COLO829 (cell line): ENCODE data around the gene NEU1.
"Not testable (repeated sequence)": the region's sequence is repeated elsewhere in the genome, so short reads cannot be mapped to it uniquely, and the experiment has no call there.

ENCODE experiments used
- DNase-seq: peaks from one replicate; pipeline ENCODE4 v3.0.0; 2012; ENCODE audit warnings: low spot score

Gene NEU1

DNA sequence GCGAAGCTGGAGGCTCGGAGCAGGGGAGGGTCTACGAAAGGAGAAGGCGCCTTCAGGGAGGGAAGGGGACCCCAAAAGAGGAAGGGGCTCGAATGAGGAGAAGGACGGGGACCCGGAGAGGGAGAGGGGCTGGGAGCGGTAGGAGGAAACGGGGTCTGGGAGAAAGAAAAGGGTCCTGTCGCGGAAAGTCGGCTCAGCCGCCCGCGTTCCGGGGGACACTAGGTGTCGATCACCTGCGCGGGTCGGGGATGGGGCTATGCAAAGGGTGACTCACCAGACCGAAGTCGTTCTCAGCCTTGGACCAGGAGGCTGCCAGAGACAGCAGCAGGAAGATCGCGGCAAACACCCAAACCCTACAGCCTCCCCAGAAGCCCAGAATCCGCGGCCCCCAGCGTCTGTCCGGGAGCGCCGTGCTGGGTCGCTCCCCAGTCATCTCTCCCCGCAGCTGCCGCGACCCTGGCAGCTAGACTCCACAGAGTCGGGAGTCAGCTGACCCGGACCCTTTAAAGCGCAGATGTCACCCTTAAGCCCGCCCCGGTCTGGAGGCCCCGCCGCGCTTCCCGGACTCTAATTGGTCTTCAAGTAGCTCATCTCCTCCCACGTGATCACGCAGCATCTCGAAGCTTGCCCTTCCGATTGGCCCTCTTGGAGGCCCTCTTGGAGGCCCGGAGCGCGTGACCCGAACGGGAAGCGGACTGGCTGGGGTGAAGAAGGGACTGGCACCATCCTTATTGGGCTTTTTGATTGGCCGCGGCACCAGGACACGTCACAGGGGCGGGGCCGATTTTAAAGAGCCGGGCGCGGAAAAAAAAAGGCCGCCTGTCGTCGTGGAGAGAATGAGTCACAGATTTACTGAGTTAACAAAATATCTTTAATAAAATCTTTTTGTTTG lies at the start of gene NEU1:
Gene NEU1, minus strand, starts transcription at position 478 of the 892 bp plus-strand sequence. Its CDS starts 45 bp downstream, at position 433.
- DNase-seq, result peak; percentile 100

DNA sequence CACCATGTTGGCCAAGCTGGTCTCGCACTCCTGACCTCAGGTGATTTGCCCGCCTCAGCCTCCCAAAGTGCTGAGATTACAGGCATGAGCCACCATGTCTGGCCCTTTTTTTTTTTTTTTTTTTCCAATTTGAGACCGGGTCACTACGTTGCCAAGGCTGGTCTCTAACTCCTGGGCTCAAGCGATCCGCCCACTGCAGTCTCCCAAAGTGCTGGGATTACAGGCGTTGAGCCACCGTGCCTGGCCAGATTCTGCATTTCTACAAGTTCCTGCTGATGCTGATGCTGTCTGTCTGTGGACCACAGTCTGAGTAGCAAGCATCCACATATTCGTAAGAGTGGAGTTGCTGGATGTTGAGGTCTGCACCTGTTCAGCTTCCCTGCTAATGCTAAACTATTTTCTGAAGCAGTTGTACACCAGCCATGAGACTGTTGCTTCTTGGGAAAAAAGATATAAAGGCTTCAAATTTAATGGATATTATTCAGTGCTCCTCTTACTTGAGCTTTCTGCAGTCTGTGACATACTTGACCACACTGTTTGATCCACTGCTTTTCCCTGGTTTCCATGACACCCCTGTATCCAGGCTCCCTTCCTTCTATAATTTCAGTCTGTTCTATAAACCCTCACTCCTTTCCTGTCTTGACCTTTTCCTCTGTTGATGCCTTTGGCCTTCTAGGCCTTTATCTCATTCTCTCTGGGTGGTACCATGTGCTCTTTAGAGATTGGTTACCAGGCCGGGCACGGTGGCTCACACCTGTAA lies 49.4 kb upstream of the NEU1 start:
- no peak for DNase-seq

DNA sequence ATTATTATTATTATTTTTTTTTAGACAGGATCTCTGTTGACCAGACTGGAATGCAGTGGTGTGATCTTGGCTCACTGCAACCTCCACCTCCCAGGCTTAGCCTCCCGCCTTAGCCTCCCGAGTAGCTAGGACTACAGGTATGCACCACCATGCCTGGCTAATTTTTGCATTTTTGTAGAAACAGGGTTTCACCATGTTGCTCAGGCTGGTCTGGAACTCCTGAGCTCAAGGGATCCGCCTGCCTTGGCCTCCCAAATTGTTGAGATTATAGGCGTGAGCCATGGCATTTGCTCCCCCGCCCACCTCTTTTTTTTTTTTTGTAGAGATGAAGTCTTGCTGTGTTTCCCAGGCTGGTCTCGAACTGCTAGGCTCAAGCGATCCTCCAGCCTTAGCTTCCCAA lies 46.7 kb upstream of the NEU1 start:
- DNase-seq, result not testable (repeated sequence)

DNA sequence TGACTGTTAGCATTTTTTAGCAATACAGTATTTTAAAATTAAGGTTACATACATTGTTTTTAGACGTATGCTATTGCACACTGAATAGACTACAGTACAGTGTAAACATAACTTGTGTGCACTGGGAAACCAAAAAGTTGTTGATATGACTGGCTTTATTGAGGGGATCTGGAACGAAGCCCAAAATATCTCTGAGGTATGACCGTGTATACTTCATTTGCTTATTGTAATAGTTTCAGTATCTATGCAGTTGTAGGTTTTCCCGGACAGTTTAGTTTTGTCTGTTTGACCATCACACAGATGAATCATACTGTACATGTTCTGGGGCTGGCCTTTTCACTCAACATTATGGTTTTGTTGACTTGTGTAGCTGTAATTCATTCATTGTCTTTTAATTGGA lies 46.2 kb upstream of the NEU1 start:
- DNase-seq, result no peak

DNA sequence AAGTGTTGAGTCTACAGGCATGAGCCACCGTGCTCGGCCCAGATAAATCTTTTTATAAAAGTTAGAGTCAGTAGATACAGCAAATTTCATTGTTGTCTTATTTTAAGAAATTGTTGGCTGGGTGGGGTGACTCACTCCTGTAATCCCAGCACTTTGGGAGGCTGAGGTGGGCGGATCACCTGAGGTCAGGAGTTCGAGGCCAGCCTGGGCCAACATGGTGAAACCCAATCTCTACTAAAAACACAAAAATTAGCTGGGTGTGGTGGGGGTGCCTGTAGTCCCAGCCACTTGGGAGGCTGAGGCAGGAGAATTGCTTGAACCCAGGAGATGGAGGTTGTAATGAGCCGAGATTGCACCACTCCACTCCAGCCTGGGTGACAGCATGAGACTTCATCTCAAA lies 45.6 kb upstream of the NEU1 start:
- not testable (repeated sequence) for DNase-seq

DNA sequence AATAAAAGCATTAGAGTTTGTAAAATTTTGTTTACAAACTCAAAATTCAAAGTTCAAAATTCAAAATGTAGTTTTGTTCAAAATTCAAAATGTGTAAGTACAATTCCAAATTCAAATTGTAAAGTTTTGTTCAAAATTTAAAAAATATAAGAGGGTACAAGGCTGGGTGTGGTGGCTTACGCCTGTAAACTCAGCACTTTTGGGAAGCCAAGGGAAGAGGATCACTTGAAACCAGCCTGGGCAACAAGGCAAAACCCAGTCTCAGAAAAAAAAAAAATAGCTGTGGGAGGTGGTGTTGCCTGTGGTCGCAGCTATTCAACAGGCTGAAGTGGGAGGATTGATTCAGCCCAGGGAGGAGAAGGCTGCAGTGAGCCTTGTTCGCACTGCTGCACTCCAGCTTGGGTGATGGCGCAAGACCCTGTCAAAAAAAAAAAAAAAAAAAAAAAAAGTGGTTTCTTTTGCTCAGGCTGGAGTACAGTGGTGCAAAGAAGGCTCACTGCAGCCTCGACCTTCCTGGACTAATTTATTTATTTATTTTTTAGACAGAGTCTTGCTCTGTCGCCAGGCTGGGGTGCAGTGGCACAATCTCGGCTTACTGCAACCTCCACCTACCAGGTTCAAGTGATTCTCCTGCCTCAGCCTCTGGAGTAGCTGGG lies 44.7 kb upstream of the NEU1 start:
- no peak for DNase-seq

DNA sequence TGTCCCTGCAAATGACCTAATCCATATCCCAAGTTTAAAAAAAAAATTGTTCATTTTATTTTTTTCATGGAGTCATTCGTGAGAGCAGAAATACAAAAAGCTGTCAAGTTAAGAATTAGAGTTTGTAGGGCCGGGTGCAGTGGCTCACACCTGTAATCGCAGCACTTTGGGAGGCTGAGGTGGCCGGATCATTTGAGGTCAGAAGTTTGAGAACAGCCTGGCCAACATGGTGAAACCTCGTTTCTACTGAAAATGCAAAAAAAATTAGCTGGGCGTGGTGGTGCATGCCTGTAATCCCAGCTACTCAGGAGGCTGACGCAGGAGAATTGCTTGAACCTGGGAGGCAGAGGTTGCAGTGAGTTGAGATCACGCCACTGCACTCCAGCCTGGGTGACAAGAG lies 44.1 kb upstream of the NEU1 start:
- not testable (repeated sequence) for DNase-seq

DNA sequence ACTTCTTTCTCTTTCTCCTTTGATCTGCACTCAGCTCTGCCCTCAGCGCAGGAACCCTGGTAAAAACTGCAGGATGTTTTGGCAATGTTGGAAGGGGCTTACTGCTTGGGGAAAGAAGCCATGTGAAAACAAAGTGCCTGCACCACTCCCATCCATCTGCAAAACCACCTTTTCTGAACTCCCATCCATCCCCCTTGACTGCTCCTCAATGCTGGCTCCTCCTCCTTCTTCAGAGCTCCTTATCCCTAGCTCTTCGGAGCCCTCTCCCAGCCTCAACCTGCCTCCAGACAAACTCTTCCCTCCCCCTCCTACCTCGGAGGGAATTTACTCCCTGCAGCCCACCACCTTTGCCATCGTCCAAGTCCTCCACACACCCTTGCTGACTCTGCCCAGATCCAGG lies 43.5 kb upstream of the NEU1 start:
- DNase-seq, result no peak

DNA sequence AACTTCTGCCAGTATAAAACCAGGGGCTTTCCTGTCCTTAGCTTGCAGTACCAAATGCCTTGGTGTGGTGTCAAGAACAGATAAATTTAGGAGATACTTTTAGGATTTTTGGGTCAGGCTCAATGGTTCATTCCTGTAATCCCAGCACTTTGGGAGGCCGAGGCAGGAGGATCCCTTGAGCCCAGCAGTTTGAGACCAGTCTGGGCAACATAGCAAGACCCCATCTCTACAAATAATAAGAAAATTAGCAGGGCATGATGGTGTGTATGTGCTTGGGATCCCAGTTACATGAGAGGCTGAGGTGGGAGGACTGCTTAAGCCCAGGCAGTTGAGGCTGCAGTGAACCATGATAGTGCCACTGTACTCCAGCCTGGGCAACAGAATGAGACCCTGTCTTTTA lies 42.4 kb upstream of the NEU1 start:
- no peak for DNase-seq

DNA sequence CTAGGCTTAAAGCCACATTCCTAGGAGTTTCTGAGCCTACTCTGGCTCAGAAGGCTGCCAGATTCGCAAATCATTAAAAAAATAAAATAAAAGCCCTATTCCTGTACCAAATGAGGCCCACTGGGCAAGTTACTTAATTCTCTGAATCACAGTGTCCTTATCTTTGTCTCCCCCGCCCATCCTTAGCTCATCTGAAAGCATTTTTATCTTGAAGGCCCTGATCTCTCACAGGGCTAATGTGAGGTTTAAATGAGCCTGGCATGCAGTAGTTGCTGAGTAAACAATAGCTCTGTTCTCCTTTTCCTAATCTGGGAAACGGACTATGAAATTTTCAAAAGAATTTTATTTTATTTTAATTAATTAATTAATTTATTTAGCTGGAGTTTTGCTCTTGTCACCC lies 41.3 kb upstream of the NEU1 start:
- DNase-seq, result no peak

DNA sequence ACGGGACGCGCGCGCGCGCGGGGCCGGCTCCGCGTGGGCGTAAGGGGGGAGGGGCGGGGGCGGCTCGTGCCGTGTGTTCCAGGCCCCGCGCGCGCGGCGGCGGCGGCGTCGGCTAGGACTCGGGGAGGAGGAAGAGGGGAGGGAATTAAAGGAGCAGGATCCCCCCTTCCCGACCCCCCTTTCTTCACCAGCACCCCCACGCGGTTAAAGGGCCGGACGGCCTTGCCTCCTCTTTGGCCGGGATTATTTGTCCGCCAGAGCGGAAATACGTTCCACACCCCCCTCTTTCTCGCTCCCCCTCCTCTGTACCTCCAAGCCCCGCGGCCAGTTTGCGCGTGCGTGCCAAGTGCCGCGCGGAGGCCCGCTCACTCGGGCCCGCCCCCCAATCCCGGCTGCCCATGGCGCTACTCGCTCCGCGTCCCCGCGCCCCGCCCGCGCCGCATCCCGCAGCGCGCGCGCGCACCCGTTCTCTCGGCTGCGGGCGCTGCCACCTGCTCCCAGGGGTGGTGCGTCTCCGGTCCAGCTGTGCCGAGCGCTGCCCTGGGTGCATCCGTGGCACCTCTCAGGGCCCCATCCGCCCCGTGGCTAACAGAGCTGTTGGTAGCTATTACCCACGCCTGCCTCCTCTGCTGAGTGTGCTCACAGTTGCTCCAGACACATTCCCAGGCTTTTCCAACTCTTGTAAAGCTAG lies 39.5 kb upstream of the NEU1 start, which contains the start of gene ZBTB12:
Gene ZBTB12, minus strand, starts transcription at position 134 of the 691 bp plus-strand sequence. CDS start 781 bp downstream, outside the sequence.
- DNase-seq, result peak; percentile 85

DNA sequence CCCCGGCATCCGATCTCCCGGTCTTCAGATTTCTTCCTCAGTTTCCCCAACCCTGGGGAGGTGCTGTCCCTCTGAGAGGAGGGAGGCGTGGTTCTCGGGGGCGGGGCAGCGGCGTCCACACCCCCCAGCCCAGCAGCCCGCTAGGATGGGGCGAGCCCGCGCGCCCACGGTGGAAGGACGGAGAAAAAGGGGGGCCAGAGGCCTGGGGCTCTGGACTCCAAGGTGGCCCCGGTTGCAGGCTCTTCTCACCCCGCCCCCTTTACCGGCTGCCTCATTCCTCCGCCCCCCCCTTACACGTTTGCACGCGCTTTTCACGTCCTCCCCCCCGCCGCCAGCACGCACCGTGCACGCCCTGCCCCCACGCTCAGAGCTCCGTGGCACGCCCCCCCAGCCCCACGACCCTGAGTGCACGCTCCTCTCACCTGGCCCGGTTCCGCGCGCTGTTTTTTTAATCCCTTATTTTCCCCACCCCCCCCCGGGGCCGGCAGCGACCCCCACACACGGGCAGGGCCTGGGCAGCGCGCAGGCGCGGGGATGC lies 38.9 kb upstream of the NEU1 start:
- peak; percentile 25 for DNase-seq

DNA sequence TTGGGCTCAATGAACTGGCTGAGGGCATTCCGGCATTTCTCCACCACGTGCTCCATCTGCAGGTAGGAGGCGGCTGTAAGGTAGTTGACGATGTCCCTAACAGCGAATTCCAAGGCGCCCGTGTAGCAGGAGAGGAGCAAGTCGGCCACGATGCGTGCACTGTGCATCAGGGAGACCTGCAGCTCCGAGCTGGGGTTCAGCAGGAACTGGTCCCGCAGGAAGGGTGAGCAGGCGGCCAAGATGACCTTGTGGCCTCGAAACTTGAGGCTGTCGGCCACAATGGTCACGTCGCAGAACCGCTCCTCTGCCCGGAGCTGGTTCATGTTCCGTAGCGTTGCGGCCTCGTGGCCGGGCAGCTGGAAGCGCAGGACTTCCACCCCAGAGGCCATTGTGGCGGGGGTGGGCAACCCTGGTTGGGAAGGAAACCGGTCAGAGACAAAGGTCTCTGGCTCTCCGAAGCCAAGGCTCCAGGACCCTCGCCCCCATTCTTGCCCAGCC lies 38.3 kb upstream of the NEU1 start:
- DNase-seq, result no peak

DNA sequence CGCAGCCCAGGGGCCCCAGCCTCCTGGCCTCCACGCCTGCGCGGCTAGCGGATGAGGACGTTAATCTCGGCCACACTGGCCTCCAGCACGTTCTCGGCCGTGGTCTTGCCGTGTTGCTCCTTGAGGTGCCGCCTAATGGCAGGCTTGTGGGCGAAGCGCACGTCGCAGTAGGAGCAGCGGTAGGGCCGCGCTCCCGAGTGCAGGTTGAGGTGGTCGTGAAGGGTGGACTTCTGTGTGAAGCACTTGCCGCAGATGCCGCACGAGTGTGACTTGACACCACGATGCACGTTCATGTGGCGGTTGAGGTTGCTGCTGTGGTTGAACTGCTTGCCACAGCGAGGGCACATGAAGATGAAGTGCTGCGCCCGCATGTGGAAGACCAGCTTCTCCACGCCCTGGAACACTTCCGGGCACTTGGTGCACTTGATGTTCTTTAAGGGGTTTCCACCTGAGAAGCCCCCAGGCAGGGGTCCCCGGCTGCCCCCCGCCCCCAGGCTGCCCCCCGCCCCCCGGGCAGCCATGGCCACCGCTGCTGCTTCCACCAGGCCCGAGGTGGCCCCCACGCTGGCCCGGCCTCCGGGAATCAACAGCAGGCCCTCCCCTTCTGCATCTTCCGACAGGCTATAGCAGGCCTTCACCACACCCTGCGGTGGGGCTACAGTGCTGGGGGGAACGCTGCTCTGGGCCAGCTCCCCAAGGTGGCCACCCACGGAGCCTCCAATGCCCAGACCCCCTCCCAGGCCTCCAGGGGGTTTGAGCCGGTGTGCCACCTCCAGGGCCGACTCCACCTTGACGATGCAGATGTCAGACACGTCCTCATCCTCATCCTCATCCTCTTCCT lies 37.5 kb upstream of the NEU1 start:
- DNase-seq, result no peak

DNA sequence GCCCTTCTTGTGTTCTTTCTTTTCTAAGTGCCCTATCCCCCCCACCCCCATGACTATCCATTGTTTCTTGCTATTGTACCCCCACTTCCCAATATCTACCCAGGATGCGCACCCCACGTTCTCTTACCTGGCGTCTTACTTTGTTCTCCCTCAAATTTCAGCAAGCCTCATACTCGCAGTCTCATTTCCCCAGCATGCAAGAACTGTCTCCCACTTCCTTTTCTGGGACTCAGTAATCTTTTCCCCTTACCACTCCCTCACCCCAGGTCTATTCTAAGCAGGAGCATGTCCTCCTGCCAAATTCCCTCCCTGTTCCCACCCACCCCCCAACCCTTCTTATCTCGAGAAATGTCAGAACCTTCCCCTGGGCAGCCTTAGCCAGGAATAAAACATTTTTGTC lies 36.6 kb upstream of the NEU1 start:
- no peak for DNase-seq

DNA sequence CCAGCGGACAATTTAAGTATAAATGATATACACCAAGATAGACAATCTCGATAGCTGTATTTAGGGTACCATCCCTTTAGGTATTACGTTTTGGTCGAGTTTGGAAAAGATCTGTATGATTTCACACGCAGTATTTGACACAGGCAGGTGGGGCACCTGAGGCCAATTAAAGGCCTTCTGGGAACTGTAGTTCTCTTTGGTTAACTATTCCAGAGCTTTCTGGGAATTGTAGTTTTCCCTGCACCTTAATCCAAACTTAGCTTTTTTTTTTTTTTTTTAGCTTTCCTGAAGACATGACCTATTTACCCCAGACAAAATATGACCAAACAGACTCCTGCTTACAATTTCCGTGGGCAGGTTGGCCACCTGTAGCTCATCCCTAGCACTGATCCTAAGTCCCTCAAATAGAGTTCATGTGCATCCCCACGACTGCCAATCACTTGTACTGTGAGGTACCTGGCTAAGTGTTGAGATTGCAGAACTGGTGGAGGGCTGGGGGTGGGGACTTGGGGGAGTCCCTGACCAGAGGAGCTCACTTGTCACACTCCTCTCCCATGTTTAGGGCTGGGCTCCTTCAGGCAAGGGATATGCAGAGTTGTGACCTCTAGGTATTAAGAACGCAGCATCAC lies 35.9 kb upstream of the NEU1 start:
- DNase-seq, result peak; percentile 48

DNA sequence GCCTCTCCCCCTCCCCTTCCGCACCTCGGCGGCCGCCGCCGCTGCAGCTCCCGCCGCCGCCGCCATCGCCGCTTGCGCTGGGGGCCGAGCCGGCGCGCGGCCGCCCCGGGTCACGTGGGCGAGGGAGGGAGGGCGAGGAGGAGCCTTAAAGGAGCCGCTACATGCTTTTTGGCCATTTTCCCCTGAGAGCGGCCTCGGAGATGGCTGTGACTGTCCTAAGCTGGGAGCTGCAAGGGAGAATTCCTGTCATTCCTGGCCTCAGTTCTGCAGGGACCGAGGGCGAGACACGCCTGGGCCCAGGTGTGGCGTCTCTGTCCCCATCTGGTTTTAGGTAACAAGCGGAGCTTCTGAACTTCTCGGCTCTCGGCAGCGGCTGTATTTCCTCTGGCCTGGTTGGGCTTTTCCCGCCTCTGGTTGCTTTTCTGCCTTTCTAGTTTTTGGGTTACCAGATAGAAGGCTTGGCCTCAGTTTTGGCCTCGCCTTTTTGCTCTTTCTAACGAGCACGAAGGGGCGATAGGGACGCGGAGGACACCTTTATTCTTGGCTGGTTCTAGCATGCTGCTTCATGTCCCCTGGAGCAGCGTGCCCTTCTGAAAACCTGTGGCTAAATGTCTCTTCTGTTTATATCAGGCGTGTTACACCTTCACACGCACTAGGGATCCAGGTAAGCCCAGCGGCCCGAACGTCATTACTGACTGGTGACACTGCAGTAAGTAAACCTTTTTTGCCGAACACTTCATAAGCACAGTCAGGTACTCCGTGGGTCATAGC lies 35.2 kb upstream of the NEU1 start, which contains the start of gene EHMT2:
Gene EHMT2, minus strand, starts transcription at position 87 of the 771 bp plus-strand sequence. Its CDS starts 21 bp downstream, at position 66.
- peak; percentile 75 for DNase-seq

DNA sequence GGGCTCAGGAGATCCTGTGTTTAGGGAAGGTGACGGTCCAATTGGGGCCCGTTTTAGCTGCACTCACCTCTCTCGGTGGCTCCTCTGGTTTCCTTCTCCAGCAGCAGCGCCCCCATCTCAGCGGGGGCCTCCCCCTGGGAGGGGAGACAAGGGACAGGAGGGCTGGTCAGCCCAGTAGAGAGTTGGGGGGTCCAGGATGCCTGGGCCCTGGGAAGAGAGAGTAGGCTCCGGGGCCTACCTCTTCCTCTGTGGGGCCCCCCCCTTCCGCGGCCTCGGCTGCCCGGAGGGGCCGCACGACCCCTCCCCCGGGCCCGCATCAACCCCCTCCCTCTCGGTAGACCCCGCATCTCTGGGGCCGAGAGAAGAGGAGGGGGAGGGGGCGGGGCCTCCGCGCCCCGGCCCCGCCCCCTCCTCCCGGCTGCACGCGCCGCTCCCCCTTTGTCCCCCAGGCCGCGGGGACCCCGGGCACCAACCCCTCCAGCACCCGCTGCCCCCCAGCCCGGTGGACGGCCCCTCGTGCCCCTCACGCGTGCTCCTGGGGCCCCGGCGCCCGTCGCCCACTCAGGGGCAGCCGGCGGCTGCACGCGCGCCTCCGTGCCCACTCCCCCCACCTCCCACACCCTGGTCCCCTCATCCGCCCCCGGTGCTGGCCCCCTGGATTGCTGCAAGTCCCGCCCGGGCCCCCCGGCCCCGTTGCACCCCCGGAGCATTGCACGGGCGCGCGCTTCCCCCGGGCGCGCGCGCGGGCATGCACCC lies 34.4 kb upstream of the NEU1 start:
- no peak for DNase-seq
